ENCODE measurements around the gene SEMA6C.

GRCh38 chr1:151159373-151159772 lies 12.9 kb upstream of the SEMA6C start:
- no peak for TF ChIP-seq CTCF (IDR thresholded peaks at IDR 0.05; ENCODE audit: low read depth, low read length, missing input control)
- TF ChIP-seq RAD21 (IDR thresholded peaks at IDR 0.05): no peak
- TF ChIP-seq YY1 (IDR thresholded peaks at IDR 0.05): no peak
- no peak for TF ChIP-seq JUND (IDR thresholded peaks at IDR 0.05)

Measured in liver (tissue), 3 donors.